Measurements from ENCODE around the gene TPRN.

TPRN gene

GRCh38 chr9:137178939-137179630, 21.5 kb downstream of the TPRN start:
- no peaks in the 10 kb centered on the region for H3K27me3 Mint-ChIP-seq
- H3K9me3 Mint-ChIP-seq, result no peaks in the 10 kb centered on the region
- no peak overlapping the region for H3K4me3 Mint-ChIP-seq
- peaks cover 2% of the 10 kb centered on the region for H3K4me1 Mint-ChIP-seq
- no peaks in the 10 kb centered on the region for H3K36me3 Mint-ChIP-seq
- H3K27ac Mint-ChIP-seq, result no peak overlapping the region

- no peaks in the 10 kb centered on the region for H3K9me3 Mint-ChIP-seq
- no peaks in the 10 kb centered on the region for H3K27me3 Mint-ChIP-seq
- no peak overlapping the region for H3K27ac Mint-ChIP-seq
- H3K4me3 Mint-ChIP-seq, result no peak overlapping the region
- H3K4me1 Mint-ChIP-seq, result no peaks in the 10 kb centered on the region
- H3K36me3 Mint-ChIP-seq, result no peaks in the 10 kb centered on the region
Measured at GRCh38 chr9:137178201-137178938, 22.2 kb downstream of the TPRN start.

- Mint-ChIP-seq H3K27ac (no peak overlapping the region), H3K27me3 (no peaks in the 10 kb centered on the region), H3K9me3 (no peaks in the 10 kb centered on the region), H3K4me3 (no peak overlapping the region), H3K4me1 (no peaks in the 10 kb centered on the region), H3K36me3 (no peaks in the 10 kb centered on the region)
Measured at GRCh38 chr9:137176302-137177182, 24.0 kb downstream of the TPRN start.

GRCh38 chr9:137175345-137175961, 25.1 kb downstream of the TPRN start:
- Mint-ChIP-seq H3K27ac (no peak overlapping the region), H3K4me3 (no peak overlapping the region), H3K27me3 (no peaks in the 10 kb centered on the region), H3K9me3 (no peaks in the 10 kb centered on the region), H3K4me1 (no peaks in the 10 kb centered on the region), H3K36me3 (no peaks in the 10 kb centered on the region)

GRCh38 chr9:137174722-137175293, 25.7 kb downstream of the TPRN start:
- H3K4me3 Mint-ChIP-seq, result no peak overlapping the region

GRCh38 chr9:137173796-137174664, 26.5 kb downstream of the TPRN start:
- H3K9me3 Mint-ChIP-seq, result no peaks in the 10 kb centered on the region
- H3K27me3 Mint-ChIP-seq, result no peaks in the 10 kb centered on the region
- no peaks in the 10 kb centered on the region for H3K4me1 Mint-ChIP-seq
- H3K4me3 Mint-ChIP-seq, result no peak overlapping the region
- H3K36me3 Mint-ChIP-seq, result no peaks in the 10 kb centered on the region
- no peak overlapping the region for H3K27ac Mint-ChIP-seq

More at GRCh38 chr9:137174722-137175293, 25.7 kb downstream of the TPRN start:
- Mint-ChIP-seq H3K27ac (no peak overlapping the region), H3K27me3 (no peaks in the 10 kb centered on the region), H3K4me1 (no peaks in the 10 kb centered on the region), H3K36me3 (no peaks in the 10 kb centered on the region), H3K9me3 (no peaks in the 10 kb centered on the region)

GRCh38 chr9:137172901-137173795, 27.4 kb downstream of the TPRN start:
- no peak overlapping the region for H3K4me3 Mint-ChIP-seq
- no peaks in the 10 kb centered on the region for H3K36me3 Mint-ChIP-seq
- H3K27ac Mint-ChIP-seq, result no peak overlapping the region
- H3K27me3 Mint-ChIP-seq, result peaks cover 1% of the 10 kb centered on the region
- H3K4me1 Mint-ChIP-seq, result no peaks in the 10 kb centered on the region
- H3K9me3 Mint-ChIP-seq, result no peaks in the 10 kb centered on the region

GRCh38 chr9:137171149-137171900, 29.2 kb downstream of the TPRN start:
- H3K27me3 Mint-ChIP-seq, result peaks cover 6% of the 10 kb centered on the region
- no peak overlapping the region for H3K4me3 Mint-ChIP-seq
- H3K9me3 Mint-ChIP-seq, result no peaks in the 10 kb centered on the region
- H3K27ac Mint-ChIP-seq, result no peak overlapping the region
- no peaks in the 10 kb centered on the region for H3K36me3 Mint-ChIP-seq
- H3K4me1 Mint-ChIP-seq, result peaks cover 4% of the 10 kb centered on the region

- Mint-ChIP-seq H3K4me3 (no peak overlapping the region), H3K27me3 (peaks cover 7% of the 10 kb centered on the region), H3K4me1 (peaks cover 4% of the 10 kb centered on the region), H3K36me3 (no peaks in the 10 kb centered on the region), H3K27ac (no peak overlapping the region), H3K9me3 (no peaks in the 10 kb centered on the region)
Measured at GRCh38 chr9:137170486-137171148, 29.9 kb downstream of the TPRN start.

- H3K36me3 Mint-ChIP-seq, result no peaks in the 10 kb centered on the region
- peaks cover 13% of the 10 kb centered on the region for H3K27me3 Mint-ChIP-seq
- H3K4me1 Mint-ChIP-seq, result peaks cover 4% of the 10 kb centered on the region
- peak within 1 kb of the TSS; percentile 41 for H3K27ac Mint-ChIP-seq
- no peaks in the 10 kb centered on the region for H3K9me3 Mint-ChIP-seq
- peak within 1 kb of the TSS; percentile 61 for H3K4me3 Mint-ChIP-seq
Measured at GRCh38 chr9:137169896-137170358, 30.6 kb downstream of the TPRN start, which contains the start of gene LRRC26. Gene LRRC26, minus strand, starts transcription at chr9:137170051. Its CDS starts 108 bp downstream, at chr9:137169943.

- H3K4me1 Mint-ChIP-seq, result peaks cover 4% of the 10 kb centered on the region
- H3K9me3 Mint-ChIP-seq, result no peaks in the 10 kb centered on the region
- H3K4me3 Mint-ChIP-seq, result peak overlapping the region; percentile 61
- H3K36me3 Mint-ChIP-seq, result no peaks in the 10 kb centered on the region
- peak overlapping the region; percentile 41 for H3K27ac Mint-ChIP-seq
- peaks cover 13% of the 10 kb centered on the region for H3K27me3 Mint-ChIP-seq
Measured at GRCh38 chr9:137168904-137169856, 31.4 kb downstream of the TPRN start.

- peak overlapping the region; percentile 52 for H3K4me3 Mint-ChIP-seq
- H3K4me1 Mint-ChIP-seq, result peaks cover 4% of the 10 kb centered on the region
- no peaks in the 10 kb centered on the region for H3K9me3 Mint-ChIP-seq
- no peaks in the 10 kb centered on the region for H3K36me3 Mint-ChIP-seq
- peaks cover 15% of the 10 kb centered on the region for H3K27me3 Mint-ChIP-seq
- H3K27ac Mint-ChIP-seq, result no peak overlapping the region
Measured at GRCh38 chr9:137168573-137168903, 32.0 kb downstream of the TPRN start.

Measured in activated naive CD4-positive, alpha-beta T cell treated with anti-CD3 and anti-CD28 coated beads, Interleukin-2, amount 50 U/mL, for 24 hours (primary cell).